Endodermal cell (in vitro differentiated cells): ENCODE measurements around the gene ATXN7. TPM values are rescaled to one million over a fixed set of nuclear protein-coding genes. Genes with fewer than 3 reads are reported as not detected.

Source experiments
- DNase-seq: peaks from one replicate; pipeline ENCODE4 v3.0.0-alpha.2; 2017
- H3K27ac ChIP-seq: 2 replicates; pipeline ENCODE4 v1.5.1; 2013; ENCODE audit warnings: mild to moderate bottlenecking, low read depth, low read length, moderate library complexity
- H3K27me3 ChIP-seq: 2 replicates; pipeline ENCODE4 v1.6.1; 2013; ENCODE audit warnings: mild to moderate bottlenecking, low read length, moderate library complexity; ENCODE audit not compliant: insufficient read depth, control insufficient read depth, poor library complexity, severe bottlenecking
- H3K36me3 ChIP-seq: 2 replicates; pipeline ENCODE4 v1.7.0; 2013; ENCODE audit warnings: mild to moderate bottlenecking, low read length, moderate library complexity; ENCODE audit not compliant: control insufficient read depth, insufficient read depth
- H3K4me1 ChIP-seq: one replicate; pipeline ENCODE4 v1.7.0; 2013; ENCODE audit warnings: low read length; ENCODE audit not compliant: control insufficient read depth, insufficient read depth
- H3K4me3 ChIP-seq: 2 replicates; pipeline ENCODE4 v1.5.1; 2013; ENCODE audit warnings: mild to moderate bottlenecking, low read length, moderate library complexity
- H3K9ac ChIP-seq: 2 replicates; pipeline ENCODE4 v1.6.1; 2013; ENCODE audit warnings: mild to moderate bottlenecking, low read length, moderate library complexity; ENCODE audit not compliant: poor library complexity, severe bottlenecking; ENCODE audit errors: extremely low read depth
- H3K9me3 ChIP-seq: 2 replicates; pipeline ENCODE4 v1.6.1; 2013; ENCODE audit warnings: mild to moderate bottlenecking, low read length, moderate library complexity; ENCODE audit not compliant: control insufficient read depth
- H3K27ac Mint-ChIP-seq: 2 replicates; pipeline ENCODE4 v1.8.0; 2020; ENCODE audit warnings: mixed read lengths
- H3K27me3 Mint-ChIP-seq: 2 replicates; pipeline ENCODE4 v1.8.0; 2021; ENCODE audit warnings: mild to moderate bottlenecking, mixed read lengths; ENCODE audit not compliant: insufficient read depth
- H3K36me3 Mint-ChIP-seq: 2 replicates; pipeline ENCODE4 v1.8.0; 2020; ENCODE audit warnings: low read depth, mixed read lengths
- H3K4me1 Mint-ChIP-seq: 2 replicates; pipeline ENCODE4 v1.8.0; 2020; ENCODE audit warnings: mixed read lengths
- H3K4me3 Mint-ChIP-seq: 2 replicates; pipeline ENCODE4 v1.8.0; 2020; ENCODE audit warnings: mild to moderate bottlenecking, moderate library complexity, mixed read lengths
- H3K9me3 Mint-ChIP-seq: 2 replicates; pipeline ENCODE4 v1.8.0; 2020; ENCODE audit warnings: mild to moderate bottlenecking, mixed read lengths
- WGBS, 2 experiments: methylation state at CpG; one replicate each; pipeline versions ENCODE4 v1.1.5 to v1.1.7; 2013; ENCODE audit warnings: missing lambda C conversion rate in 2 of 2, mixed read lengths in 1 of 2; ENCODE audit not compliant: insufficient coverage in 1 of 2, insufficient read length in 1 of 2; 5-methylcytosine and 5-hydroxymethylcytosine counted together
- total RNA-seq, 2 donors: library from RNA; stranded (reverse); fragmentation: NEBNext Ultra II Directional in 1 of 2; extraction: Animal tissue kit (Norgen Biotek cat#: 25700) in 1 of 2; gene quantifications; 2 replicates in 1 of 2; 3 replicates in 1 of 2; pipeline ENCODE4 v1.2.1, GENCODE V29; 2021
- TF ChIP-seq, protein P1 (sequence below): fragments of 200-600 bp; sonication (generic); conservative IDR thresholded peaks from 2 replicates; pipeline ENCODE4 v1.5.0; 2021; ENCODE audit warnings: antibody characterized with exemption, mild to moderate bottlenecking

The ATXN7 gene
- total RNA-seq, 2 donors from 2014 or later = 28.1 to 28.8 TPM

DNA sequence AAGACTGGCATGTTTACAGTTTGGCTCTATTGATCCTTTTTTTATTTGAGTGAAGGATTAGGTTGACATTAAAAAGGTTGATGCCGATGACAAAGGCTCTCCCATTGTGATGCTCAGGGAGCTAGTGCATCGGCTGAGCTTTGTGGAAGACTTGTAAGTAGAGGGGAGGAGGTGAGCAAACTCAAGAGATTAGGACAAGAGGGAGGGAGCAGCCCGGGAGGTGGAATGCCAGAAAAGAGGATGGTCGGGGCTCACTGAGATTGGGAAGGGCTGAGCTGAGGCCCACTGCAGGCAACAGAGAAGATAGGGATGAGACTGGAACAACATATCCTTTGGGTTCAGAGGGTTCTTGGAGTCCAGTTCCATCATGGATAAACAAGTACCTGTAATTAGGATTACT is 186.2 kb downstream of the ATXN7 start:
- no peak overlapping the region for H3K4me3 ChIP-seq
- no peak overlapping the region for H3K27ac ChIP-seq
- TF ChIP-seq, protein P1, sequence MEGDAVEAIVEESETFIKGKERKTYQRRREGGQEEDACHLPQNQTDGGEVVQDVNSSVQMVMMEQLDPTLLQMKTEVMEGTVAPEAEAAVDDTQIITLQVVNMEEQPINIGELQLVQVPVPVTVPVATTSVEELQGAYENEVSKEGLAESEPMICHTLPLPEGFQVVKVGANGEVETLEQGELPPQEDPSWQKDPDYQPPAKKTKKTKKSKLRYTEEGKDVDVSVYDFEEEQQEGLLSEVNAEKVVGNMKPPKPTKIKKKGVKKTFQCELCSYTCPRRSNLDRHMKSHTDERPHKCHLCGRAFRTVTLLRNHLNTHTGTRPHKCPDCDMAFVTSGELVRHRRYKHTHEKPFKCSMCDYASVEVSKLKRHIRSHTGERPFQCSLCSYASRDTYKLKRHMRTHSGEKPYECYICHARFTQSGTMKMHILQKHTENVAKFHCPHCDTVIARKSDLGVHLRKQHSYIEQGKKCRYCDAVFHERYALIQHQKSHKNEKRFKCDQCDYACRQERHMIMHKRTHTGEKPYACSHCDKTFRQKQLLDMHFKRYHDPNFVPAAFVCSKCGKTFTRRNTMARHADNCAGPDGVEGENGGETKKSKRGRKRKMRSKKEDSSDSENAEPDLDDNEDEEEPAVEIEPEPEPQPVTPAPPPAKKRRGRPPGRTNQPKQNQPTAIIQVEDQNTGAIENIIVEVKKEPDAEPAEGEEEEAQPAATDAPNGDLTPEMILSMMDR = no peak
- no peaks in the 10 kb centered on the region for H3K27me3 ChIP-seq
- no peaks in the 10 kb centered on the region for H3K9me3 ChIP-seq
- H3K27me3 Mint-ChIP-seq = peaks cover 3% of the 10 kb centered on the region
- peak overlapping the region; percentile 70 for H3K27ac Mint-ChIP-seq
- peaks cover 2% of the 10 kb centered on the region for H3K36me3 Mint-ChIP-seq
- H3K4me3 Mint-ChIP-seq = no peak overlapping the region
- no peak overlapping the region for H3K9ac ChIP-seq
- H3K36me3 ChIP-seq = no peaks in the 10 kb centered on the region
- H3K9me3 Mint-ChIP-seq = no peaks in the 10 kb centered on the region
- H3K4me1 ChIP-seq = peaks cover 9% of the 10 kb centered on the region
- 5 to 32% methylated on average over 3 to 4 of the region's 4 CpGs for WGBS, 2 experiments
- peak; percentile 86 for DNase-seq
- peaks cover 56% of the 10 kb centered on the region for H3K4me1 Mint-ChIP-seq

Other genes with a start within 250 kb of the ATXN7 start
- gene SNTN, start 211.2 kb upstream of the ATXN7 start, total RNA-seq = under 1 TPM in 1 of 2 donors, not detected in 1; 0.40 TPM
- not detected for gene C3orf49, start 44.6 kb upstream of the ATXN7 start, total RNA-seq
- gene THOC7, start 62 bp upstream of the ATXN7 start, total RNA-seq = 100 to 1,000 TPM in 1 of 2 donors, 10 to 100 TPM in 1; 91.8 to 103 TPM
- not detected for gene SCAANT1, start 48.5 kb downstream of the ATXN7 start, total RNA-seq
- gene PSMD6, start 159.6 kb downstream of the ATXN7 start, total RNA-seq = 100 to 1,000 TPM in 1 of 2 donors, 10 to 100 TPM in 1; 99.7 to 109 TPM